Measurements from ENCODE around the gene IRF8. TPM values are rescaled to one million over a fixed set of nuclear protein-coding genes. Genes with fewer than 3 reads are reported as not detected.

Gene IRF8
- total and polyA plus RNA-seq, 2 donors from 2014 or later, result 2.9 to 33.3 TPM

GRCh38 chr16:85924675-85925074 lies 25.7 kb downstream of the IRF8 start:
- Histone ChIP-seq H3K4me3 (ENCODE audit: low read length in 3 of 3) (no peak overlapping the region), H3K9me3 (ENCODE audit: control insufficient read depth in 2 of 3, insufficient read depth in 1 of 3, low read length in 3 of 3) (no peaks in the 10 kb centered on the region), H3K27me3 (ENCODE audit: control insufficient read depth, insufficient read depth, low read length) (peaks cover 2% of the 10 kb centered on the region), H3K36me3 (ENCODE audit: control insufficient read depth in 2 of 3, insufficient read depth in 3 of 3, low read length in 3 of 3) (no peaks in the 10 kb centered on the region), H3K9ac (ENCODE audit: low read length in 3 of 3) (no peak overlapping the region), H3K4me1 (ENCODE audit: control insufficient read depth in 2 of 3, insufficient read depth in 2 of 3, low read depth in 1 of 3, low read length in 3 of 3) (no peaks in the 10 kb centered on the region), H3K27ac (ENCODE audit: low read depth in 2 of 2, low read length in 2 of 2) (no peak overlapping the region)
- TF ChIP-seq CTCF (IDR thresholded peaks at IDR 0.05; ENCODE audit: borderline replicate concordance, extremely low read depth, insufficient read depth), result no peak
- intact Hi-C loops (cut with DNase I), result no loop called here
- FAIRE-seq, result no peak
- DNase-seq, result no peak

- no peaks in the 10 kb centered on the region for H3K4me1 ChIP-seq (ENCODE audit: control insufficient read depth in 2 of 3, insufficient read depth in 2 of 3, low read depth in 1 of 3, low read length in 3 of 3)
- no peak overlapping the region for H3K4me3 ChIP-seq (ENCODE audit: low read length in 3 of 3)
- no peaks in the 10 kb centered on the region for H3K36me3 ChIP-seq (ENCODE audit: control insufficient read depth in 2 of 3, insufficient read depth in 3 of 3, low read length in 3 of 3)
- DNase-seq, result no peak
- peaks cover 2% of the 10 kb centered on the region for H3K27me3 ChIP-seq (ENCODE audit: control insufficient read depth, insufficient read depth, low read length)
- H3K9me3 ChIP-seq (ENCODE audit: control insufficient read depth in 2 of 3, insufficient read depth in 1 of 3, low read length in 3 of 3), result no peaks in the 10 kb centered on the region
- no peak for FAIRE-seq
- no peak overlapping the region for H3K27ac ChIP-seq (ENCODE audit: low read depth in 2 of 2, low read length in 2 of 2)
- intact Hi-C loops (cut with DNase I), result no loop called here
- TF ChIP-seq CTCF (IDR thresholded peaks at IDR 0.05; ENCODE audit: borderline replicate concordance, extremely low read depth, insufficient read depth), result no peak
- no peak overlapping the region for H3K9ac ChIP-seq (ENCODE audit: low read length in 3 of 3)
Observed at GRCh38 chr16:85926370-85926769, 27.4 kb downstream of the IRF8 start.

GRCh38 chr16:85927371-85927770 lies 28.4 kb downstream of the IRF8 start:
- no peak for FAIRE-seq
- H3K4me1 ChIP-seq (ENCODE audit: control insufficient read depth in 2 of 3, insufficient read depth in 2 of 3, low read depth in 1 of 3, low read length in 3 of 3), result no peaks in the 10 kb centered on the region
- TF ChIP-seq CTCF (IDR thresholded peaks at IDR 0.05; ENCODE audit: borderline replicate concordance, extremely low read depth, insufficient read depth), result no peak
- peaks cover 2% of the 10 kb centered on the region for H3K27me3 ChIP-seq (ENCODE audit: control insufficient read depth, insufficient read depth, low read length)
- H3K36me3 ChIP-seq (ENCODE audit: control insufficient read depth in 2 of 3, insufficient read depth in 3 of 3, low read length in 3 of 3), result no peaks in the 10 kb centered on the region
- intact Hi-C loops (cut with DNase I), result no loop called here
- peak in 1 of 5 donors; percentile 29 for DNase-seq
- no peak overlapping the region for H3K27ac ChIP-seq (ENCODE audit: low read depth in 2 of 2, low read length in 2 of 2)
- no peak overlapping the region for H3K9ac ChIP-seq (ENCODE audit: low read length in 3 of 3)
- H3K9me3 ChIP-seq (ENCODE audit: control insufficient read depth in 2 of 3, insufficient read depth in 1 of 3, low read length in 3 of 3), result no peaks in the 10 kb centered on the region
- no peak overlapping the region for H3K4me3 ChIP-seq (ENCODE audit: low read length in 3 of 3)

GRCh38 chr16:85927959-85928358 lies 29.0 kb downstream of the IRF8 start:
- H3K27ac ChIP-seq (ENCODE audit: low read depth in 2 of 2, low read length in 2 of 2), result no peak overlapping the region
- no peak for TF ChIP-seq CTCF (IDR thresholded peaks at IDR 0.05; ENCODE audit: borderline replicate concordance, extremely low read depth, insufficient read depth)

More at GRCh38 chr16:85927959-85928358, 29.0 kb downstream of the IRF8 start:
- Histone ChIP-seq H3K9me3 (ENCODE audit: control insufficient read depth in 2 of 3, insufficient read depth in 1 of 3, low read length in 3 of 3) (no peaks in the 10 kb centered on the region), H3K4me1 (ENCODE audit: control insufficient read depth in 2 of 3, insufficient read depth in 2 of 3, low read depth in 1 of 3, low read length in 3 of 3) (no peaks in the 10 kb centered on the region), H3K36me3 (ENCODE audit: control insufficient read depth in 2 of 3, insufficient read depth in 3 of 3, low read length in 3 of 3) (no peaks in the 10 kb centered on the region), H3K4me3 (ENCODE audit: low read length in 3 of 3) (no peak overlapping the region), H3K9ac (ENCODE audit: low read length in 3 of 3) (no peak overlapping the region), H3K27me3 (ENCODE audit: control insufficient read depth, insufficient read depth, low read length) (peaks cover 2% of the 10 kb centered on the region)
- intact Hi-C loops (cut with DNase I), result no loop called here
- DNase-seq (no peak), FAIRE-seq (no peak)

All from kidney (tissue), 14 donors.